Esophagus (tissue), 2 donors: ENCODE results near the gene TSNAXIP1. TPM values are rescaled to one million over a fixed set of nuclear protein-coding genes. Genes with fewer than 3 reads are reported as not detected.

ENCODE experiments used
- H3K27ac ChIP-seq, 2 donors: one replicate each; pipeline ENCODE4 v1.5.1; 2013; ENCODE audit warnings: low read depth in 2 of 2, mild to moderate bottlenecking in 2 of 2, inconsistent platforms in 1 of 2, low read length in 1 of 2, moderate library complexity in 1 of 2
- H3K27me3 ChIP-seq, 2 donors: one replicate each; pipeline ENCODE4 v1.6.1; 2013; ENCODE audit warnings: low read length in 2 of 2, control low read depth in 1 of 2, mild to moderate bottlenecking in 1 of 2; ENCODE audit not compliant: insufficient read depth in 2 of 2, control insufficient read depth in 1 of 2
- H3K36me3 ChIP-seq, 2 donors: one replicate each; pipeline ENCODE4 v1.6.1; 2013; ENCODE audit warnings: low read length in 1 of 2; ENCODE audit not compliant: control insufficient read depth in 2 of 2, insufficient read depth in 2 of 2
- H3K4me1 ChIP-seq, 2 donors: one replicate each; pipeline ENCODE4 v1.6.1; 2013; ENCODE audit warnings: low read length in 1 of 2; ENCODE audit not compliant: control insufficient read depth in 2 of 2, insufficient read depth in 2 of 2
- H3K4me3 ChIP-seq, 2 donors: one replicate each; pipeline ENCODE4 v1.5.1; 2013; ENCODE audit warnings: low read length in 2 of 2, mild to moderate bottlenecking in 2 of 2, low read depth in 1 of 2, moderate library complexity in 1 of 2
- H3K9me3 ChIP-seq, 2 donors: one replicate each; pipeline ENCODE4 v1.6.1; 2013; ENCODE audit warnings: mild to moderate bottlenecking in 2 of 2, low read depth in 1 of 2, low read length in 1 of 2, moderate library complexity in 1 of 2; ENCODE audit not compliant: control insufficient read depth in 2 of 2, insufficient read depth in 1 of 2
- WGBS, 2 donors: extraction: QIAGEN DNeasy Blood & Tissue Kit; methylation state at CpG; one replicate each; pipeline ENCODE4 v1.1.7; 2013; 5-methylcytosine and 5-hydroxymethylcytosine counted together
- polyA plus RNA-seq, 2 donors: library from polyadenylated mRNA; stranded (reverse); fragments of 200-250 nt; gene quantifications; one replicate each; pipeline ENCODE4 v1.2.3, GENCODE V29; 2013
- donor health status: healthy with polysubstance abuse.
- donor health status: Bipolar disorder and iron deficiency.

The TSNAXIP1 gene
- polyA plus RNA-seq, 2 donors: 0.72 to 1.8 TPM

GRCh38 chr16:67877064-67877463 is 70.4 kb downstream of the TSNAXIP1 start:
- WGBS, 2 donors: 94% methylated on average over 11 of the region's 11 CpGs
- Histone ChIP-seq H3K9me3 (no peaks in the 10 kb centered on the region), H3K4me1 (peaks cover 5 to 10% of the 10 kb centered on the region in 2 donors), H3K27me3 (no peaks in the 10 kb centered on the region), H3K27ac (no peak overlapping the region), H3K4me3 (no peak overlapping the region), H3K36me3 (peaks cover 29 to 63% of the 10 kb centered on the region in 2 donors)

Other genes with a start within 250 kb of the TSNAXIP1 start
- gene CTCF, start 244.4 kb upstream of the TSNAXIP1 start, polyA plus RNA-seq: 10 to 100 TPM; 16.9 to 21.3 TPM
- 1 to 10 TPM; 1.2 to 4.3 TPM for gene CARMIL2, start 161.7 kb upstream of the TSNAXIP1 start, polyA plus RNA-seq
- gene ACD, start 146.6 kb upstream of the TSNAXIP1 start, polyA plus RNA-seq: 10 to 100 TPM in 1 of 2 donors, 1 to 10 TPM in 1; 6.7 to 10.3 TPM
- gene PARD6A, start 145.9 kb upstream of the TSNAXIP1 start, polyA plus RNA-seq: 1 to 10 TPM; 1.2 to 1.7 TPM
- 10 to 100 TPM; 10.6 to 16.0 TPM for gene ENKD1, start 140.1 kb upstream of the TSNAXIP1 start, polyA plus RNA-seq
- gene C16orf86, start 140.1 kb upstream of the TSNAXIP1 start, polyA plus RNA-seq: 1 to 10 TPM; 1.8 to 2.0 TPM
- 10 to 100 TPM; 36.8 to 49.6 TPM for gene GFOD2, start 87.6 kb upstream of the TSNAXIP1 start, polyA plus RNA-seq
- gene RANBP10, start 329 bp upstream of the TSNAXIP1 start, polyA plus RNA-seq: 10 to 100 TPM in 1 of 2 donors, 1 to 10 TPM in 1; 8.4 to 10.2 TPM
- gene THAP11, start 35.4 kb downstream of the TSNAXIP1 start, polyA plus RNA-seq: 10 to 100 TPM in 1 of 2 donors, 1 to 10 TPM in 1; 6.8 to 17.9 TPM
- 100 to 1,000 TPM in 1 of 2 donors, 10 to 100 TPM in 1; 95.4 to 109 TPM for gene NUTF2, start 40.0 kb downstream of the TSNAXIP1 start, polyA plus RNA-seq
- 10 to 100 TPM; 35.5 to 65.0 TPM for gene CENPT, start 40.8 kb downstream of the TSNAXIP1 start, polyA plus RNA-seq
- 10 to 100 TPM; 26.9 to 27.7 TPM for gene EDC4, start 66.2 kb downstream of the TSNAXIP1 start, polyA plus RNA-seq
- 1 to 10 TPM in 1 of 2 donors, under 1 TPM in 1; 0.41 to 1.5 TPM for gene NRN1L, start 78.0 kb downstream of the TSNAXIP1 start, polyA plus RNA-seq
- 10 to 100 TPM; 12.5 to 13.7 TPM for gene PSKH1, start 86.4 kb downstream of the TSNAXIP1 start, polyA plus RNA-seq
- gene CTRL, start 125.0 kb downstream of the TSNAXIP1 start, polyA plus RNA-seq: under 1 TPM; 0.41 to 0.77 TPM
- gene PSMB10, start 130.0 kb downstream of the TSNAXIP1 start, polyA plus RNA-seq: 10 to 100 TPM; 39.5 to 54.8 TPM
- 10 to 100 TPM in 1 of 2 donors, 1 to 10 TPM in 1; 6.2 to 22.9 TPM for gene LCAT, start 137.2 kb downstream of the TSNAXIP1 start, polyA plus RNA-seq
- 10 to 100 TPM in 1 of 2 donors, 1 to 10 TPM in 1; 9.1 to 17.4 TPM for gene SLC12A4, start 161.7 kb downstream of the TSNAXIP1 start, polyA plus RNA-seq
- under 1 TPM in 1 of 2 donors, not detected in 1; 0.01 TPM for gene DPEP3, start 173.6 kb downstream of the TSNAXIP1 start, polyA plus RNA-seq
- gene DPEP2, start 192.6 kb downstream of the TSNAXIP1 start, polyA plus RNA-seq: under 1 TPM; 0.41 to 0.57 TPM
- under 1 TPM in 1 of 2 donors, not detected in 1; 0.04 TPM for gene DPEP2NB, start 209.0 kb downstream of the TSNAXIP1 start, polyA plus RNA-seq
- 10 to 100 TPM in 1 of 2 donors, 1 to 10 TPM in 1; 4.0 to 13.1 TPM for gene DDX28, start 216.3 kb downstream of the TSNAXIP1 start, polyA plus RNA-seq
- gene DUS2, start 216.4 kb downstream of the TSNAXIP1 start, polyA plus RNA-seq: 10 to 100 TPM in 1 of 2 donors, 1 to 10 TPM in 1; 6.2 to 11.1 TPM